Measurements from ENCODE around the gene ACER3. TPM values are rescaled to one million over a fixed set of nuclear protein-coding genes. Genes with fewer than 3 reads are reported as not detected.

Gene ACER3
- polyA plus RNA-seq, 3 donors, result 22.9 to 45.4 (median 23.6) TPM

GRCh38 chr11:77044886-77045285, 184.2 kb downstream of the ACER3 start:
- Histone ChIP-seq H3K9me3 (replicated peaks in 1 of 2; ENCODE audit: control insufficient read depth in 1 of 2, insufficient read depth in 1 of 2, low read length in 2 of 2) (peaks cover 0 to 4% of the 10 kb centered on the region in 2 donors), H4K20me1 (ENCODE audit: insufficient read depth, low read length) (no peaks in the 10 kb centered on the region), H3K36me3 (replicated peaks in 1 of 2; ENCODE audit: control insufficient read depth in 1 of 2, insufficient read depth in 2 of 2, low read length in 2 of 2) (no peaks in the 10 kb centered on the region), H2AFZ (ENCODE audit: insufficient read depth, low read depth, low read length, poor library complexity, severe bottlenecking) (no peak overlapping the region), H3K27me3 (ENCODE audit: control insufficient read depth in 2 of 2, insufficient read depth in 2 of 2, low read length in 2 of 2) (peaks cover 8 to 36% of the 10 kb centered on the region in 2 donors), H3K4me3 (replicated peaks in 1 of 3; ENCODE audit: low read depth in 2 of 3, low read length in 3 of 3) (no peak overlapping the region), H3K9ac (ENCODE audit: insufficient read depth, low read length, poor library complexity, severe bottlenecking) (no peak overlapping the region), H3K79me2 (ENCODE audit: insufficient read depth, low read length) (no peaks in the 10 kb centered on the region), H3K4me2 (replicated peaks; ENCODE audit: extremely low read depth, low read length, poor library complexity, severe bottlenecking) (no peak overlapping the region), H3K27ac (ENCODE audit: low read depth in 1 of 2, low read length in 2 of 2) (no peak overlapping the region), H3K4me1 (ENCODE audit: control insufficient read depth in 1 of 2, insufficient read depth in 2 of 2, low read length in 2 of 2) (peaks cover 10 to 18% of the 10 kb centered on the region in 2 donors)
- Mint-ChIP-seq H3K27me3 (ENCODE audit: low read depth in 3 of 3) (peaks cover 26 to 42% (median 40%) of the 10 kb centered on the region in 3 donors), H3K4me3 (no peak overlapping the region), H3K27ac (no peak overlapping the region), H3K9me3 (peaks cover 0 to 10% (median 4%) of the 10 kb centered on the region in 7 donors), H3K4me1 (peaks cover 13% of the 10 kb centered on the region), H3K36me3 (peaks cover 0 to 3% of the 10 kb centered on the region in 2 donors)
- no peak for TF ChIP-seq CTCF (IDR thresholded peaks at IDR 0.05)
- 97% methylated on average over 8 of the region's 9 CpGs for WGBS (ENCODE audit: insufficient coverage)
- DNase-seq, result no peak
- intact Hi-C loops (cut with micrococcal nuclease), result loop anchor here in 1 of 2 donors (5.0 kb wide), 1 partner anchor 142 kb away; no protein-coding TSS in a partner anchor

GRCh38 chr11:77046060-77046501, 185.4 kb downstream of the ACER3 start:
- Mint-ChIP-seq H3K36me3 (peaks cover 0 to 3% of the 10 kb centered on the region in 2 donors), H3K4me1 (peaks cover 13% of the 10 kb centered on the region), H3K9me3 (peaks cover 0 to 2% (median 0%) of the 10 kb centered on the region in 7 donors), H3K27ac (no peak overlapping the region), H3K27me3 (ENCODE audit: low read depth in 3 of 3) (peaks cover 17 to 30% (median 29%) of the 10 kb centered on the region in 3 donors), H3K4me3 (peak overlapping the region in 1 of 2 donors; percentile 66)
- H3K36me3 ChIP-seq (replicated peaks in 1 of 2; ENCODE audit: control insufficient read depth in 1 of 2, insufficient read depth in 2 of 2, low read length in 2 of 2), result no peaks in the 10 kb centered on the region
- no peaks in the 10 kb centered on the region for H4K20me1 ChIP-seq (ENCODE audit: insufficient read depth, low read length)
- intact Hi-C loops (cut with micrococcal nuclease), result loop anchor here (2.0 to 5.0 kb wide), 3 partner anchors 21 to 141 kb away; partner anchors contain the start of gene CAPN5 (in 1 of the 2)
- no peak overlapping the region for H3K9ac ChIP-seq (ENCODE audit: insufficient read depth, low read length, poor library complexity, severe bottlenecking)
- peak; percentile 62 for TF ChIP-seq CTCF (IDR thresholded peaks at IDR 0.05)
- H3K4me3 ChIP-seq (replicated peaks in 1 of 3; ENCODE audit: low read depth in 2 of 3, low read length in 3 of 3), result no peak overlapping the region
- H3K27ac ChIP-seq (ENCODE audit: low read depth in 1 of 2, low read length in 2 of 2), result no peak overlapping the region
- no peaks in the 10 kb centered on the region for H3K79me2 ChIP-seq (ENCODE audit: insufficient read depth, low read length)
- H3K4me2 ChIP-seq (replicated peaks; ENCODE audit: extremely low read depth, low read length, poor library complexity, severe bottlenecking), result no peak overlapping the region
- H2AFZ ChIP-seq (ENCODE audit: insufficient read depth, low read depth, low read length, poor library complexity, severe bottlenecking), result peak overlapping the region; percentile 3
- H3K9me3 ChIP-seq (replicated peaks in 1 of 2; ENCODE audit: control insufficient read depth in 1 of 2, insufficient read depth in 1 of 2, low read length in 2 of 2), result no peaks in the 10 kb centered on the region
- H3K4me1 ChIP-seq (ENCODE audit: control insufficient read depth in 1 of 2, insufficient read depth in 2 of 2, low read length in 2 of 2), result peaks cover 10 to 14% of the 10 kb centered on the region in 2 donors
- peaks cover 8 to 27% of the 10 kb centered on the region in 2 donors for H3K27me3 ChIP-seq (ENCODE audit: control insufficient read depth in 2 of 2, insufficient read depth in 2 of 2, low read length in 2 of 2)
- DNase-seq, result peak in 1 of 3 donors; percentile 21
- WGBS (ENCODE audit: insufficient coverage), result 2% methylated on average over 35 of the region's 39 CpGs

All from CD14-positive monocyte (primary cell).